H9 (cell line): ENCODE measurements around the gene C17orf113. TPM values are rescaled to one million over a fixed set of nuclear protein-coding genes. Genes with fewer than 3 reads are reported as not detected.
"Not testable (repeated sequence)": the region's sequence is repeated elsewhere in the genome, so short reads cannot be mapped to it uniquely, and the experiment has no call there.

Experiments used
- DNase-seq: peaks from one replicate; pipeline ENCODE4 v3.0.0-alpha.2; 2017
- H2AFZ ChIP-seq: one replicate; pipeline ENCODE4 v1.6.1; 2013; ENCODE audit warnings: mild to moderate bottlenecking, low read length, control low read depth, moderate library complexity
- H2AK5ac ChIP-seq: 2 replicates; pipeline ENCODE4 v1.6.1; 2013; ENCODE audit warnings: low read length, control low read depth, mixed read lengths; ENCODE audit not compliant: insufficient read length
- H2BK120ac ChIP-seq: one replicate; pipeline ENCODE4 v1.6.1; 2013; ENCODE audit warnings: low read depth, mild to moderate bottlenecking, low read length, control low read depth, inconsistent platforms; ENCODE audit not compliant: poor library complexity, severe bottlenecking
- H2BK12ac ChIP-seq: 2 replicates; pipeline ENCODE4 v1.6.1; 2013; ENCODE audit warnings: low read length, control low read depth, mixed read lengths, low read depth; ENCODE audit not compliant: insufficient read length
- H2BK15ac ChIP-seq: 2 replicates; pipeline ENCODE4 v1.6.1; 2013; ENCODE audit warnings: low read depth, low read length, control low read depth
- H2BK20ac ChIP-seq: one replicate; pipeline ENCODE4 v1.6.1; 2013; ENCODE audit warnings: low read depth, mild to moderate bottlenecking, low read length, control low read depth, inconsistent platforms; ENCODE audit not compliant: poor library complexity, severe bottlenecking
- H2BK5ac ChIP-seq: 2 replicates; pipeline ENCODE4 v1.6.1; 2013; ENCODE audit warnings: low read length, control low read depth, mixed read lengths; ENCODE audit not compliant: insufficient read length
- H3K14ac ChIP-seq: 2 replicates; pipeline ENCODE4 v1.6.1; 2013; ENCODE audit warnings: low read length, control low read depth; ENCODE audit not compliant: insufficient read depth
- H3K18ac ChIP-seq: 2 replicates; pipeline ENCODE4 v1.6.1; 2013; ENCODE audit warnings: low read depth, mild to moderate bottlenecking, mixed read lengths, low read length, control low read depth; ENCODE audit not compliant: insufficient read length
- H3K23ac ChIP-seq: 2 replicates; pipeline ENCODE4 v1.6.1; 2013; ENCODE audit warnings: low read length, control low read depth, mixed read lengths, low read depth; ENCODE audit not compliant: insufficient read length
- H3K23me2 ChIP-seq: 2 replicates; pipeline ENCODE4 v1.6.1; 2013; ENCODE audit warnings: low read depth, mild to moderate bottlenecking, mixed read lengths, low read length, control low read depth; ENCODE audit not compliant: insufficient read length, poor library complexity, severe bottlenecking
- H3K27ac ChIP-seq: 2 replicates; pipeline ENCODE4 v1.5.1; 2013; ENCODE audit warnings: low read length, control low read depth, mixed read lengths, low read depth; ENCODE audit not compliant: insufficient read length
- H3K27me3 ChIP-seq: 2 replicates; pipeline ENCODE4 v1.6.1; 2013; ENCODE audit warnings: low read length, control low read depth, inconsistent platforms; ENCODE audit not compliant: insufficient read depth
- H3K4ac ChIP-seq: 2 replicates; pipeline ENCODE4 v1.6.1; 2013; ENCODE audit warnings: low read depth, mild to moderate bottlenecking, control low read depth, inconsistent platforms, low read length, moderate library complexity
- H3K4me1 ChIP-seq: 2 replicates; pipeline ENCODE4 v1.6.1; 2013; ENCODE audit warnings: low read length, control low read depth, inconsistent platforms; ENCODE audit not compliant: insufficient read depth
- H3K4me2 ChIP-seq: 2 replicates; pipeline ENCODE4 v1.6.1; 2013; ENCODE audit warnings: low read length, control low read depth, mixed read lengths; ENCODE audit not compliant: insufficient read length, insufficient read depth
- H3K56ac ChIP-seq: 2 replicates; pipeline ENCODE4 v1.6.1; 2013; ENCODE audit warnings: low read depth, mild to moderate bottlenecking, mixed read lengths, low read length, control low read depth; ENCODE audit not compliant: insufficient read length
- H3K79me1 ChIP-seq: 2 replicates; pipeline ENCODE4 v1.6.1; 2013; ENCODE audit warnings: low read depth, mild to moderate bottlenecking, moderate library complexity, low read length, control low read depth, inconsistent platforms; ENCODE audit not compliant: insufficient read depth, poor library complexity, severe bottlenecking
- H3K79me2 ChIP-seq: 2 replicates; pipeline ENCODE4 v1.6.1; 2013; ENCODE audit warnings: low read length, control low read depth, inconsistent platforms; ENCODE audit not compliant: insufficient read depth
- H3K9ac ChIP-seq: 2 replicates; pipeline ENCODE4 v1.6.1; 2013; ENCODE audit warnings: low read length, control low read depth, mixed read lengths; ENCODE audit not compliant: insufficient read length; ENCODE audit errors: extremely low read depth
- H3K9me3 ChIP-seq: one replicate; pipeline ENCODE4 v1.6.1; 2013; ENCODE audit warnings: low read depth, low read length, inconsistent platforms; ENCODE audit not compliant: control insufficient read depth
- H3T11ph ChIP-seq: one replicate; pipeline ENCODE4 v1.6.1; 2013; ENCODE audit warnings: mild to moderate bottlenecking, low read length, control low read depth, inconsistent platforms
- H4K20me1 ChIP-seq: one replicate; pipeline ENCODE4 v1.6.1; 2013; ENCODE audit not compliant: control insufficient read depth, insufficient read length, insufficient read depth
- H4K5ac ChIP-seq: 2 replicates; pipeline ENCODE4 v1.6.1; 2013; ENCODE audit warnings: low read depth, mild to moderate bottlenecking, mixed read lengths, low read length, control low read depth; ENCODE audit not compliant: insufficient read length
- H4K8ac ChIP-seq: replicated peaks from 2 replicates; pipeline ENCODE4 v1.6.1; 2013; ENCODE audit warnings: low read length, control low read depth, mixed read lengths, low read depth; ENCODE audit not compliant: insufficient read length
- H4K91ac ChIP-seq: 2 replicates; pipeline ENCODE4 v1.6.1; 2013; ENCODE audit warnings: low read depth, mild to moderate bottlenecking, moderate library complexity, mixed read lengths, low read length, control low read depth; ENCODE audit not compliant: insufficient read length
- H3K27ac Mint-ChIP-seq, 3 experiments: 2 replicates in 2 of 3; 3 replicates in 1 of 3; pipeline ENCODE4 v1.8.0; 2020 to 2021; ENCODE audit warnings: mixed read lengths in 3 of 3, mild to moderate bottlenecking in 1 of 3, moderate library complexity in 1 of 3
- H3K27me3 Mint-ChIP-seq: 2 replicates; pipeline ENCODE4 v1.8.0; 2021; ENCODE audit warnings: low read depth, mild to moderate bottlenecking, moderate library complexity, mixed read lengths
- H3K36me3 Mint-ChIP-seq, 3 experiments: 2 replicates in 2 of 3; 3 replicates in 1 of 3; pipeline ENCODE4 v1.8.0; 2020 to 2021; ENCODE audit warnings: low read depth in 3 of 3, mixed read lengths in 3 of 3; ENCODE audit not compliant: insufficient read depth in 1 of 3
- H3K4me1 Mint-ChIP-seq, 2 experiments: 2 replicates each; pipeline ENCODE4 v1.8.0; 2020; ENCODE audit warnings: mixed read lengths in 2 of 2
- H3K4me3 Mint-ChIP-seq, 2 experiments: 2 replicates in 1 of 2; 3 replicates in 1 of 2; pipeline ENCODE4 v1.8.0; 2020 to 2021; ENCODE audit warnings: mild to moderate bottlenecking in 2 of 2, mixed read lengths in 2 of 2, moderate library complexity in 1 of 2
- H3K9me3 Mint-ChIP-seq, 2 experiments: 2 replicates in 1 of 2; 3 replicates in 1 of 2; pipeline ENCODE4 v1.8.0; 2020; ENCODE audit warnings: mild to moderate bottlenecking in 2 of 2, mixed read lengths in 2 of 2, moderate library complexity in 1 of 2
- CTCF ChIP-seq: fragments of 200-600 bp; sonication (generic); conservative IDR thresholded peaks from 3 replicates; pipeline ENCODE4 v1.8.0; 2021; ENCODE audit warnings: antibody characterized with exemption, mild to moderate bottlenecking
- WGBS: extraction: QIAGEN DNeasy Blood & Tissue Kit; methylation state at CpG from one replicate; pipeline ENCODE4 v1.1.7; 2013; ENCODE audit warnings: missing lambda C conversion rate, low lambda C conversion rate, mixed read lengths; ENCODE audit not compliant: insufficient read length; ENCODE audit errors: extremely low coverage; 5-methylcytosine and 5-hydroxymethylcytosine counted together
- total RNA-seq: library from RNA; stranded (reverse); gene quantifications from 2 replicates; pipeline ENCODE4 v1.2.1, GENCODE V29; 2021

C17orf113 gene
- total RNA-seq, 1 experiment from 2014 or later = 1.0 TPM

DNA sequence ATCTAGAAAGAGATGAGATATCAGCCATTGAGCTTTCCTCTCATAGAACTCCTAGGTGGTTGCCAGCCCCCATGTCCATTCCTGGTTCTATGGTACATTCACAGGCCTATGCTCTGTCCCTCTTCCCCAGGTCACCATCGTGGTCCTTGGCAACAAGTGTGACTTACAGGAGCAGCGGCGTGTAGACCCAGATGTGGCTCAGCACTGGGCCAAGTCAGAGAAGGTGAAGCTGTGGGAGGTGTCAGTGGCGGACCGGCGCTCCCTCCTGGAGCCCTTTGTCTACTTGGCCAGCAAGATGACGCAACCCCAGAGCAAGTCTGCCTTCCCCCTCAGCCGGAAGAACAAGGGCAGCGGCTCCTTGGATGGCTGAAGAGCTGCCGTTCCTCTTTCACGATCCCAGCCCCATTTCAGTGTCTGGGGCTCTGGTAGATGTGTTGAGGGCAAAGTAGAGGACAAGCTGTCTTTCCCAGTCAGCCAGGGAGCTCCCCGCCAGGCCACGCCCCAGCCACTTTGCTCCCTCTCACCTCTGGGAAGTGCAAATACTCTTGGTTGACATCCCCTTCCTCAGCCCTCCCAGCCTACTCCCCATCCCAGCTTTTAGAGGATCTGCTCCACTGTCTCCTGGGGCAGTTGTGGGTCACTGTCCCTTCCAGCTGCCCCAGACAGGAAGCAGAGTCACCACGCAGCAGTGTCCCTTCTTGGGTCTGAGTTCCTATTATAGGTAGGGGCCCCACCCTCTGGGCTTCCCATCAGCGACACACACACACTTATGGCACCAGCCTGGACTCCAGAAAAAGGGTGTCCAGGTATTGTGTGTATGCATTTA is 26.7 kb downstream of the C17orf113 start:
- H3K79me1 ChIP-seq = no peaks in the 10 kb centered on the region
- no peak overlapping the region for H2BK120ac ChIP-seq
- H2BK12ac ChIP-seq = no peak overlapping the region
- no peak overlapping the region for H3T11ph ChIP-seq
- no peak overlapping the region for H2BK5ac ChIP-seq
- H3K9me3 ChIP-seq = no peaks in the 10 kb centered on the region
- H4K20me1 ChIP-seq = no peaks in the 10 kb centered on the region
- no peak overlapping the region for H2BK20ac ChIP-seq
- H3K27ac Mint-ChIP-seq = peak overlapping the region in 1 of 3 experiments; percentile 69; a peak in 1 of 7 replicates
- H3K79me2 ChIP-seq = no peaks in the 10 kb centered on the region
- WGBS = no CpG with 5 or more reads among the region's 15 CpGs
- TF ChIP-seq CTCF = no peak
- no peak overlapping the region for H3K18ac ChIP-seq
- H3K23ac ChIP-seq = no peak overlapping the region
- H3K36me3 Mint-ChIP-seq = peaks cover 21 to 41% (median 39%) of the 10 kb centered on the region in 3 experiments
- H3K27ac ChIP-seq = no peak overlapping the region
- H3K27me3 Mint-ChIP-seq = no peaks in the 10 kb centered on the region; the same call in none of the 2 replicates
- H3K27me3 ChIP-seq = no peaks in the 10 kb centered on the region; the same call in 1 of the 2 replicates
- no peak overlapping the region for H3K9ac ChIP-seq
- no peak overlapping the region for H2AK5ac ChIP-seq
- no peak overlapping the region for H4K5ac ChIP-seq
- no peak overlapping the region for H4K8ac ChIP-seq
- H2AFZ ChIP-seq = no peak overlapping the region
- DNase-seq = no peak
- H3K23me2 ChIP-seq = peaks cover 2% of the 10 kb centered on the region
- H4K91ac ChIP-seq = no peak overlapping the region
- no peak overlapping the region for H3K4ac ChIP-seq
- H3K4me3 Mint-ChIP-seq = no peak overlapping the region; a peak in 1 of 5 replicates
- no peaks in the 10 kb centered on the region for H3K9me3 Mint-ChIP-seq
- no peaks in the 10 kb centered on the region for H3K4me1 ChIP-seq
- no peak overlapping the region for H3K56ac ChIP-seq
- no peak overlapping the region for H3K4me2 ChIP-seq
- no peak overlapping the region for H3K14ac ChIP-seq
- H2BK15ac ChIP-seq = no peak overlapping the region
- peaks cover 32 to 45% of the 10 kb centered on the region in 2 experiments for H3K4me1 Mint-ChIP-seq

DNA sequence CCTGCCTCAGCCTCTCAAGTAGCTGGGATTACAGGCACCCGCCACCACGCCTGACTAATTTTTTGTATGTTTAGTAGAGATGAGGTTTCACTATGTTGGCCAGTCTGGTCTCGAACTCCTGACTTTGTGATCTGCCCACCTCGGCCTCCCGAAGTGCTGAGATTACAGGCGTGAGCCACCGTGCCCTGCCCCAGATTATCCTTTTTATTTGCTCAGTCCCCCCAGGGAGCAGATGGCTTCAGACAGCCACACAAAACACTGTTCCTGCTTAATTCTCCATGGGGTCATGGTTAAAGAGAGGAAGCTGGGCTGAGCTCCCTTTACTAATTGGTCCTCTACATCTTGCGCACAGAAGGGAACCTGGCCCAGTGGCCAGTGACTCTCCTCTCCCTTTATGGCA is 29.6 kb downstream of the C17orf113 start:
- H3K27ac Mint-ChIP-seq, H2AFZ ChIP-seq, H2BK12ac ChIP-seq, H2BK20ac ChIP-seq, H2BK120ac ChIP-seq, H3K23ac ChIP-seq, H3K27ac ChIP-seq, H3K4me1 ChIP-seq, H2BK15ac ChIP-seq, H3K4ac ChIP-seq, H3K27me3 ChIP-seq, H3K79me2 ChIP-seq, H4K8ac ChIP-seq, H3K9ac ChIP-seq, H3K56ac ChIP-seq, H3K9me3 Mint-ChIP-seq, H4K20me1 ChIP-seq, DNase-seq, H4K91ac ChIP-seq, H3T11ph ChIP-seq, H3K18ac ChIP-seq, H4K5ac ChIP-seq, H3K79me1 ChIP-seq, H2AK5ac ChIP-seq, H3K14ac ChIP-seq, H3K27me3 Mint-ChIP-seq, H2BK5ac ChIP-seq, H3K9me3 ChIP-seq: not testable (repeated sequence)
- H3K36me3 Mint-ChIP-seq = peaks cover 21 to 42% (median 38%) of the 10 kb centered on the region in 3 experiments
- H3K4me2 ChIP-seq = peak overlapping the region; percentile 55
- WGBS = no CpG with 5 or more reads among the region's 8 CpGs
- H3K23me2 ChIP-seq = peaks cover 14% of the 10 kb centered on the region
- peak overlapping the region; percentile 93 to 97 for H3K4me3 Mint-ChIP-seq
- H3K4me1 Mint-ChIP-seq = peaks cover 31 to 35% of the 10 kb centered on the region in 2 experiments
